Caco-2 (cell line): ENCODE results near the gene CALCOCO1. TPM values are rescaled to one million over a fixed set of nuclear protein-coding genes. Genes with fewer than 3 reads are reported as not detected.

Experiments
- BruUV-seq: library from RNA; stranded (reverse); fragments of 400-500 nt; replicated peaks from 2 replicates; lab custom pipeline; 2021; lab: Mats Ljungman, UMichigan
- CTCF ChIA-PET: fragments of 300-600 bp; sonication (Branson Sonifier 250); formaldehyde crosslinking; loops from one replicate; lab custom pipeline; 2022; ENCODE audit warnings: antibody characterized with exemption; lab: Charles Lee
- POLR2A ChIA-PET: fragments of 300-600 bp; sonication (Branson Sonifier 250); formaldehyde crosslinking; loops from one replicate; lab custom pipeline; 2022; ENCODE audit warnings: antibody characterized with exemption; lab: Charles Lee
- DNase-seq, 2 experiments: peaks; one replicate each; pipeline versions ENCODE4 v3.0.0 to v3.0.0-alpha.2; 2020 to 2022
- H3K27me3 ChIP-seq: replicated peaks from 2 replicates; pipeline ENCODE4 v1.6.0; 2011; ENCODE audit warnings: low read length; ENCODE audit not compliant: control insufficient read depth, insufficient read depth
- H3K36me3 ChIP-seq: 2 replicates; pipeline ENCODE4 v1.5.1; 2011; ENCODE audit warnings: low read length; ENCODE audit not compliant: control insufficient read depth, insufficient read depth
- H3K4me1 ChIP-seq: fragments of 250-450 bp; sonication (Bioruptor Pico); 2 replicates; pipeline ENCODE4 v1.5.1; 2020; ENCODE audit warnings: mild to moderate bottlenecking
- H3K4me3 ChIP-seq: 2 replicates; pipeline ENCODE4 v1.5.1; 2011; ENCODE audit warnings: low read depth, mild to moderate bottlenecking, control low read depth, low read length
- H3K9me3 ChIP-seq: fragments of 250-450 bp; sonication (Bioruptor Pico); 2 replicates; pipeline ENCODE4 v1.5.1; 2020; ENCODE audit warnings: mild to moderate bottlenecking, moderate library complexity
- H3K27ac Mint-ChIP-seq: one replicate; pipeline ENCODE4 v1.8.0; 2022; ENCODE audit warnings: mixed read lengths; ENCODE audit not compliant: unreplicated experiment
- H3K27me3 Mint-ChIP-seq: one replicate; pipeline ENCODE4 v1.8.0; 2022; ENCODE audit warnings: mixed read lengths; ENCODE audit not compliant: insufficient read depth, unreplicated experiment
- H3K36me3 Mint-ChIP-seq: one replicate; pipeline ENCODE4 v1.8.0; 2022; ENCODE audit warnings: mild to moderate bottlenecking, mixed read lengths; ENCODE audit not compliant: insufficient read depth, unreplicated experiment
- H3K4me1 Mint-ChIP-seq: one replicate; pipeline ENCODE4 v1.8.0; 2022; ENCODE audit warnings: low read depth, mixed read lengths; ENCODE audit not compliant: unreplicated experiment
- H3K4me3 Mint-ChIP-seq: one replicate; pipeline ENCODE4 v1.8.0; 2022; ENCODE audit warnings: mild to moderate bottlenecking, moderate library complexity, mixed read lengths; ENCODE audit not compliant: unreplicated experiment
- H3K9me3 Mint-ChIP-seq: one replicate; pipeline ENCODE4 v1.8.0; 2022; ENCODE audit warnings: mixed read lengths; ENCODE audit not compliant: unreplicated experiment
- CTCF ChIP-seq, 2 experiments: fragments of 200-600 bp in 1 of 2; IDR thresholded peaks; 1 replicate in 1 of 2; 2 replicates in 1 of 2; pipeline versions ENCODE4 v1.5.1 to v1.8.0; 2011 to 2022; ENCODE audit warnings: antibody characterized with exemption in 1 of 2, control low read depth in 1 of 2, inconsistent platforms in 1 of 2, low read depth in 1 of 2, low read length in 1 of 2, mild to moderate bottlenecking in 1 of 2, moderate library complexity in 1 of 2; ENCODE audit not compliant: insufficient read depth in 1 of 2, severe bottlenecking in 1 of 2, unreplicated experiment in 1 of 2
- intact Hi-C: fragments of 100-400 bp; cut with micrococcal nuclease; formaldehyde crosslinking; loops from one replicate; pipeline ENCODE4 v1.10.0; 2022; ENCODE audit not compliant: unreplicated experiment
- total RNA-seq: library from RNA; stranded (reverse); gene quantifications from 2 replicates; pipeline ENCODE4 v1.2.3, GENCODE V29; 2022

Gene CALCOCO1
- total RNA-seq, 1 experiment from 2014 or later: 19.3 TPM

- Mint-ChIP-seq H3K27ac (no peak overlapping the region), H3K36me3 (no peaks in the 10 kb centered on the region), H3K4me1 (no peaks in the 10 kb centered on the region), H3K27me3 (peaks cover 16% of the 10 kb centered on the region), H3K9me3 (no peaks in the 10 kb centered on the region), H3K4me3 (no peak overlapping the region)
- Histone ChIP-seq H3K36me3 (no peaks in the 10 kb centered on the region), H3K27me3 (no peaks in the 10 kb centered on the region; the same call in 1 of the 2 replicates), H3K4me3 (no peak overlapping the region), H3K4me1 (no peaks in the 10 kb centered on the region), H3K9me3 (no peaks in the 10 kb centered on the region)
- no peak for TF ChIP-seq CTCF (IDR thresholded peaks at IDR 0.05; ENCODE audit: insufficient read depth in 1 of 2, low read depth in 1 of 2, low read length in 1 of 2, severe bottlenecking in 1 of 2, unreplicated experiment in 1 of 2)
- ChIA-PET POLR2A (no interaction called here), CTCF (interaction anchor here (0.5 to 0.7 kb wide), 2 partner anchors 9 to 84 kb away, joined by 3 to 4 read pairs; no protein-coding TSS in a partner anchor)
- no peak for DNase-seq
- BruUV-seq: no TSS peak
- intact Hi-C loops: loop anchor here (10.0 kb wide), 1 partner anchor 465 kb away; no protein-coding TSS in a partner anchor
These were observed 22.9 kb upstream of the CALCOCO1 start for GRCh38 chr12:53749986-53750811.

DNA sequence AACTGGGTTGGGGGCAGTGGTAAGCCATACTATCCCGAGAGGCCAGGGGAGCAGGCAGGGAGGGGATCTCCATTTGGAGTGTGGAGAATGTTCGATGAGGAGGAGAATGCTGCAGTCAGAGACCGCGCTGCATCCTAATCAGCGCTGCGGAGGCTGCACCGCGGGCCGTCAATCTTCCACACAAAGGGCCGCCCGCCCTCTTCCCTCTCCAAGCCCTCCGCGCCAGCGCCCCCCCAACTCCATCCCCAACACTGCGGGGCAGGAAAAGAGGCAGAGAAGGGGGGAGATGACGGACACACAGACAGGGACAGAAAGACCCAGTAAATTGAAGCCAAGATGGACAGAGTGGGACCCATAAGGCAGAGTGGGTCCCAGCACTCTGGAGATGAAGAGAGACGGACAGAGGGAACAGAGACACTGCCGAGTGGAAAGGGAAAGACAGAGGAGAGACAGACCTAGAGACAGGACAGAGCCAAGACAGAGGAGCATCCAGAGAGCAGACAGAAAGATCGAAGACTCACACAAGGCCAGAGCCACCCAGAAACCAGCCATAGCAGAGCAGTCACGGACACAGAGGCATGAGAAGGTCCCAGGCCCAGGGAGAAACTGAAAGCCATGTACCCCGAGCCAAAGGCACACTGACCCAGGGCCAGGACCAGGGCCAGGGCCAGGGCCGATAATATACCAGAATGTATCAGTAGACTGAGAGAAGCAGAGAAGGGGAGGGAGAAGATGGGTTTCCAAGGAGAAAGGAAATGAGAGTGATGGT, 21.0 kb upstream of the CALCOCO1 start:
- no peaks in the 10 kb centered on the region for H3K9me3 Mint-ChIP-seq
- TF ChIP-seq CTCF (IDR thresholded peaks at IDR 0.05; ENCODE audit: insufficient read depth in 1 of 2, low read depth in 1 of 2, low read length in 1 of 2, severe bottlenecking in 1 of 2, unreplicated experiment in 1 of 2): no peak
- no peaks in the 10 kb centered on the region for H3K36me3 ChIP-seq
- H3K4me3 ChIP-seq: no peak overlapping the region
- intact Hi-C loops: no loop called here
- H3K27ac Mint-ChIP-seq: no peak overlapping the region
- no TSS peak for BruUV-seq
- POLR2A ChIA-PET: no interaction called here
- no peaks in the 10 kb centered on the region for H3K9me3 ChIP-seq
- H3K4me1 Mint-ChIP-seq: no peaks in the 10 kb centered on the region
- no peaks in the 10 kb centered on the region; the same call in 1 of the 2 replicates for H3K27me3 ChIP-seq
- CTCF ChIA-PET: interaction anchor here (6.1 kb wide), 1 partner anchor 46 kb away, joined by 54 read pairs; no protein-coding TSS in a partner anchor
- no peaks in the 10 kb centered on the region for H3K4me1 ChIP-seq
- DNase-seq: no peak
- no peaks in the 10 kb centered on the region for H3K36me3 Mint-ChIP-seq
- peaks cover 16% of the 10 kb centered on the region for H3K27me3 Mint-ChIP-seq
- no peak overlapping the region for H3K4me3 Mint-ChIP-seq

DNA sequence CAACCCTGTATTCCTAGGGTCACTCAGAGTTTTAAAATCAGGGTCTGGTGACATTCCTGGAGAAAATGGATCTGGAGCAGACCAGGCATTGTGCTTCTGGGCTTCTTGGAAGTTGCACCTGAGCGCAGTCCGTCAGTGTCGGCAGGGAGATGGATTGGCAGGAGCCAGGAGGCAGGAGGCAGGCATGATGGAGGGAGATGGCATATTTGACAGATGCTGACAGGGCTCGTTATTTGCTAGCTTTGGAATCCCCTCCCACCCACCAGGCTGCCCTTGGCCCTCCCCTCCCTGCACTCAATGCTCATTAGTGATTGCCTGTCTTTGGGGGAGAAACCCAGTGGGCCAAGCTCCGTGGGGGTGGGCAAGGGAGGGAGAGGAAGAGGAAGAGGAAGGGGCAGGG, 19.8 kb upstream of the CALCOCO1 start:
- CTCF ChIA-PET: interaction anchor here (0.6 to 6.1 kb wide), 3 partner anchors 9 to 242 kb away, joined by 4 to 54 read pairs (median 4); no protein-coding TSS in a partner anchor
- no peak overlapping the region for H3K4me3 ChIP-seq
- intact Hi-C loops: no loop called here
- no peaks in the 10 kb centered on the region for H3K4me1 ChIP-seq
- no peak for DNase-seq
- Mint-ChIP-seq H3K27ac (no peak overlapping the region), H3K36me3 (no peaks in the 10 kb centered on the region), H3K27me3 (peaks cover 16% of the 10 kb centered on the region), H3K4me3 (no peak overlapping the region), H3K4me1 (no peaks in the 10 kb centered on the region), H3K9me3 (no peaks in the 10 kb centered on the region)
- no peak for TF ChIP-seq CTCF (IDR thresholded peaks at IDR 0.05; ENCODE audit: insufficient read depth in 1 of 2, low read depth in 1 of 2, low read length in 1 of 2, severe bottlenecking in 1 of 2, unreplicated experiment in 1 of 2)
- no peaks in the 10 kb centered on the region for H3K36me3 ChIP-seq
- BruUV-seq: no TSS peak
- H3K9me3 ChIP-seq: no peaks in the 10 kb centered on the region
- H3K27me3 ChIP-seq: no peaks in the 10 kb centered on the region; the same call in 1 of the 2 replicates
- POLR2A ChIA-PET: no interaction called here
